ENCODE results near the gene VPS54.
"Not testable (repeated sequence)": the region's sequence is repeated elsewhere in the genome, so short reads cannot be mapped to it uniquely, and the experiment has no call there.

Gene VPS54

GRCh38 chr2:64000630-64001381 is 18.4 kb downstream of the VPS54 start:
- no peak for TF ChIP-seq ZFX (IDR thresholded peaks at IDR 0.05; ENCODE audit: borderline replicate concordance)
- TF ChIP-seq, protein P1, sequence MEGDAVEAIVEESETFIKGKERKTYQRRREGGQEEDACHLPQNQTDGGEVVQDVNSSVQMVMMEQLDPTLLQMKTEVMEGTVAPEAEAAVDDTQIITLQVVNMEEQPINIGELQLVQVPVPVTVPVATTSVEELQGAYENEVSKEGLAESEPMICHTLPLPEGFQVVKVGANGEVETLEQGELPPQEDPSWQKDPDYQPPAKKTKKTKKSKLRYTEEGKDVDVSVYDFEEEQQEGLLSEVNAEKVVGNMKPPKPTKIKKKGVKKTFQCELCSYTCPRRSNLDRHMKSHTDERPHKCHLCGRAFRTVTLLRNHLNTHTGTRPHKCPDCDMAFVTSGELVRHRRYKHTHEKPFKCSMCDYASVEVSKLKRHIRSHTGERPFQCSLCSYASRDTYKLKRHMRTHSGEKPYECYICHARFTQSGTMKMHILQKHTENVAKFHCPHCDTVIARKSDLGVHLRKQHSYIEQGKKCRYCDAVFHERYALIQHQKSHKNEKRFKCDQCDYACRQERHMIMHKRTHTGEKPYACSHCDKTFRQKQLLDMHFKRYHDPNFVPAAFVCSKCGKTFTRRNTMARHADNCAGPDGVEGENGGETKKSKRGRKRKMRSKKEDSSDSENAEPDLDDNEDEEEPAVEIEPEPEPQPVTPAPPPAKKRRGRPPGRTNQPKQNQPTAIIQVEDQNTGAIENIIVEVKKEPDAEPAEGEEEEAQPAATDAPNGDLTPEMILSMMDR (IDR thresholded peaks at IDR 0.05) = peak; percentile 28
- H3K27ac ChIP-seq = no peak overlapping the region

- no peak overlapping the region for H3K27ac ChIP-seq
- TF ChIP-seq ZFX (IDR thresholded peaks at IDR 0.05; ENCODE audit: borderline replicate concordance) = no peak
- TF ChIP-seq, protein P1 (IDR thresholded peaks at IDR 0.05) = no peak
These were observed 20.2 kb downstream of the VPS54 start for GRCh38 chr2:63999049-63999448.

DNA sequence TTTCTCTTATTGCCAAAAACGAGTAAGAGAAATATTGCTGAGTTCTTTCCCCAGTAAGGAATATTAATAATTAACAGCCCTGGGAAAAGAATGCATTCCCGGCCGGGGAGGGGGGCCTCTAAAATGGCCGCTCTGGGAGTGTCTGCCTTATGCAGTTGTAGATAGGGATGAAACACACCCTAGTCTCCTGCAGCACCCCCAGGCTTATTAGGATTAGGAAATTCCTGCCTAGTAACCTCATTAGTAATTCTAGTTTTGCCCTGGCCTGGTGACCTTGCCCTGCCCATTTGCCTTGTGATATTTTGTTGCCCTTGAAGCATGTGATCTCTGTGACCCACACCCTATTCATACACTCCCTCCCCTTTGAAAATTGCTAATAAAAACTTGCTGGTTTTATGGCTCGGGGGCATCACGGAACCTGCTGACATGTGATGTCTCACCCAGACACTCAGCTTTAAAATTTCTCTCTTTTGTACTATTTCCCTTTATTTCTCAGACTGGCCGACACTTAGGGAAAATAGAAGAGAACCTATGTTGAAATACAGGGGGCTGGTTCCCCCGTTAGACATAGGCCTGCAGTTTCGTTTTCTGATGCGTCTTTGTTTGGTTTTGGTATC is 22.5 kb downstream of the VPS54 start:
- not testable (repeated sequence) for H3K27ac ChIP-seq

DNA sequence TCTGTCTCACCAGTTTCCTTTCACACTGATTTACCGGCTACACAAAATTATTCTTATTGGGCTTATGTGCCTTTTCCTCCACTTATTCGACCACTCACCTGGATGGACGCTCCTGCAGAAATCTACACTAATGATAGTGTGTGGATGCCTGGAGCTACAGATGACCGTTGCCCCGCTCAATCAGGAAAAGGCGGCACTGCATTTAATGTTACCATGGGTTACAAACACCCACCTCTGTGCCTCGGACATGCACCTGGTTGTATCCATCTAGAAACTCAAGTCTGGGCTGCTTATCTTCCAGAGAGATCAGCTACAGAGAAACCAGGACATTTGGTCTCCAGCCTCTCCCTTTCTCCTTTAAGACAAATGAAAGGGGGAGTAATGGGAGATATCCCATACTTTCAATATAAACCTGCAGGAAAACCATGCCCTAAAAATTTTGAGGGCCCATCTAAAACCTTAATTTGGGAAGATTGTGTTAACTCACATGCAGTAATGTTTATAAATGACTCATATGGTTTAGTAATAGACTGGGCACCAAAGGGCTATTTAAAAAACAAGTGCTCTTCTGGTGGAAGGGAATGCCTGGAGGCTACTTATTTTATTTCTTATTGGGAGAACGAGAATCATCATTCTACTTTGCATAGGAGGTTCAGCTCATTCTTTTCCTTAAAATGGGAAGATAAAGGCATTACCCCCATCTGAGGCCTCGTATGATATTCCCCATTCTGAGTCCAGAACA is 24.7 kb downstream of the VPS54 start:
- H3K27ac ChIP-seq = not testable (repeated sequence)

GRCh38 chr2:63993871-63994270 is 25.4 kb downstream of the VPS54 start:
- TF ChIP-seq, protein P1 (IDR thresholded peaks at IDR 0.05) = no peak
- no peak for TF ChIP-seq ZFX (IDR thresholded peaks at IDR 0.05; ENCODE audit: borderline replicate concordance)
- no peak overlapping the region for H3K27ac ChIP-seq

DNA sequence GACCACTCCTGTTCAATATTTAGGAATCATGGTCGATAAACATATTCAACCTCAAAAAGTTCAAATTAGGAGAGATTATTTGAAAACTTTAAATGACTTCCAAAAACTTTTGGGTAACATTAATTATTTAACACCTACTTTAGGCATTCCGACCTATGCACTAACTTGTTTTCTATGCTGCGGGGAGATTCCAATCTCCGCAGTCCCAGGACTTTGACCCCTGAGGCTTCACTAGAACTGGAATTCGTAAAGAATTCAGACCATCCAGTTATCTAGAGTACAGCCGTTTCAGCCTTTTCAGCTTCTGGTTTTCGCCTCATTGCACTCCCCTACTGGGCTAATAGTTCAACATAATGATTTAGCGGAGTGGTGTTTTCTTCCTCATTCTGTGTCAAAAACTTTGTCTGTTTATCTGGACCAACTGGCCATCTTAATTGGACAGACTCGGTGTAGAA is 26.1 kb downstream of the VPS54 start:
- not testable (repeated sequence) for H3K27ac ChIP-seq

DNA sequence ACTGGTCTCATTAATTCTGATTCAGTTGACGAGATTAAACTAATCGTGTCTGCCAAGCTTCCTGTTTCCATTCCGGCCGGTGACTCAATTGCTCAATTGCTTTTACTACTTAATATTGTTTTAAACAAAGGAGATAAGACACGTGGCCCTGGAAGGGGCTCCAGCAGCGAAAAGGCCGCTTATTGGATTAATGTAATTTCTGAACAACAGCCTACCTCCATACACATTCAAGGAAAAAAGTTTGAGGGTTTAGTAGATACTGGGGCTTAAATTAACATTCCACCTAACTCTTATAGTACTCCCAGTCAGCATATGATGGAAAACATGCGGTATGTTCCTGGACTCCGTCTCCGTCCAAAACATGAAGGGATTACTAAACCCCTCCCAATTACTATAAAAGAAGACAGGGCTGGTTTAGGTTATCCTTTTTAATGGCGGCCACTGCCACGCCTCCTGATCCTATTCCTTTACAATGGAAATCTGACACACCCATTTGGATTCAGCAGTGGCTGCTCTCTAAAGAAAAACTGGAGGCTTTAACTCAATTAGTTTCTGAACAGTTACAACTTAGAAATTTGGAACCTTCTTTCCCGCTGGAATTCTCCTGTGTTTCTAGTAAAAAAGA is 27.1 kb downstream of the VPS54 start:
- peak overlapping the region; percentile 75 for H3K27ac ChIP-seq
- no peak for TF ChIP-seq ZFX (IDR thresholded peaks at IDR 0.05; ENCODE audit: borderline replicate concordance)
- TF ChIP-seq, protein P1 (IDR thresholded peaks at IDR 0.05) = no peak

- peak overlapping the region; percentile 75 for H3K27ac ChIP-seq
These were observed 27.8 kb downstream of the VPS54 start for GRCh38 chr2:63991173-63991999.
